Right kidney (tissue), 1 donor: Measurements from ENCODE around the gene SETD5.

Source experiments
- DNase-seq: peaks from one replicate; pipeline ENCODE4 v3.0.0-alpha.2; 2016

Gene SETD5

GRCh38 chr3:9409981-9410854 is 12.8 kb downstream of the SETD5 start:
- DNase-seq: no peak

GRCh38 chr3:9411302-9411701 is 13.9 kb downstream of the SETD5 start:
- DNase-seq: no peak

- DNase-seq: no peak
Measured at GRCh38 chr3:9412293-9412692, 14.9 kb downstream of the SETD5 start.

GRCh38 chr3:9414826-9415225 is 17.4 kb downstream of the SETD5 start:
- DNase-seq: no peak

- DNase-seq: no peak
Measured at GRCh38 chr3:9415485-9416138, 18.2 kb downstream of the SETD5 start.

GRCh38 chr3:9416139-9416780 is 18.8 kb downstream of the SETD5 start:
- DNase-seq: no peak

- no peak for DNase-seq
Measured at GRCh38 chr3:9420850-9421549, 23.6 kb downstream of the SETD5 start.

- peak; percentile 38 for DNase-seq
Measured at GRCh38 chr3:9422712-9423424, 25.5 kb downstream of the SETD5 start.

- DNase-seq: no peak
Measured at GRCh38 chr3:9428411-9428810, 31.0 kb downstream of the SETD5 start.

GRCh38 chr3:9430733-9431132 is 33.3 kb downstream of the SETD5 start:
- no peak for DNase-seq

GRCh38 chr3:9433627-9434521 is 36.5 kb downstream of the SETD5 start:
- no peak for DNase-seq

- no peak for DNase-seq
Measured at GRCh38 chr3:9435316-9435715, 37.9 kb downstream of the SETD5 start.

GRCh38 chr3:9439331-9439730 is 41.9 kb downstream of the SETD5 start:
- no peak for DNase-seq

- no peak for DNase-seq
Measured at GRCh38 chr3:9441501-9442221, 44.2 kb downstream of the SETD5 start.

- no peak for DNase-seq
Measured at GRCh38 chr3:9448071-9448470, 50.7 kb downstream of the SETD5 start.

- no peak for DNase-seq
Measured at GRCh38 chr3:9448643-9449042, 51.2 kb downstream of the SETD5 start.

- DNase-seq: no peak
Measured at GRCh38 chr3:9450126-9450525, 52.7 kb downstream of the SETD5 start.

GRCh38 chr3:9450991-9451390 is 53.6 kb downstream of the SETD5 start:
- DNase-seq: no peak

GRCh38 chr3:9452417-9452816 is 55.0 kb downstream of the SETD5 start:
- no peak for DNase-seq

GRCh38 chr3:9455596-9456131 is 58.2 kb downstream of the SETD5 start:
- no peak for DNase-seq
